Right lobe of liver (tissue), 6 donors: Measurements from ENCODE around the gene PAX3. TPM values are rescaled to one million over a fixed set of nuclear protein-coding genes. Genes with fewer than 3 reads are reported as not detected.

Experiments used
- ATAC-seq, 4 donors: fragments of 200-7000 bp; cut with Tn5 transposase; one replicate each; pipeline ENCODE4 v1.9.1; 2020; ENCODE audit warnings: mild to moderate bottlenecking in 4 of 4, moderate library complexity in 4 of 4
- DNase-seq, 3 donors: peaks; one replicate each; pipeline ENCODE4 v3.0.0-alpha.2; 2020
- H3K27ac ChIP-seq, 3 donors: fragments of 200-600 bp; one replicate each; pipeline ENCODE4 v1.8.0; 2022
- H3K27me3 ChIP-seq, 2 donors: fragments of 200-600 bp; one replicate each; pipeline ENCODE4 v1.8.0; 2022
- H3K36me3 ChIP-seq, 4 donors: fragments of 200-600 bp; sonication (generic) in 1 of 4; one replicate each; pipeline versions ENCODE4 v1.5.1 to v1.8.0; 2017 to 2022; ENCODE audit warnings: control low read depth in 1 of 4
- H3K4me1 ChIP-seq, 4 donors: fragments of 200-600 bp; sonication (generic) in 1 of 4; one replicate each; pipeline versions ENCODE4 v1.5.1 to v1.8.0; 2017 to 2022; ENCODE audit warnings: control low read depth in 1 of 4
- H3K4me3 ChIP-seq, 3 donors: fragments of 200-600 bp; one replicate each; pipeline ENCODE4 v1.8.0; 2022
- H3K9me3 ChIP-seq, 4 donors: fragments of 200-600 bp; sonication (generic) in 1 of 4; one replicate each; pipeline versions ENCODE4 v1.5.1 to v1.8.0; 2017 to 2022; ENCODE audit warnings: control low read depth in 1 of 4
- POLR2A ChIP-seq: fragments of 450-650 bp; IDR thresholded peaks from one replicate; pipeline ENCODE4 v1.6.1; 2017; ENCODE audit warnings: antibody characterized with exemption, mild to moderate bottlenecking
- WGBS: methylation state at CpG from one replicate; pipeline ENCODE4 v1.1.6; 2018; ENCODE audit warnings: low coverage, low lambda C conversion rate; ENCODE audit not compliant: insufficient coverage; ENCODE audit errors: missing lambda C conversion rate; 5-methylcytosine and 5-hydroxymethylcytosine counted together
- intact Hi-C, 2 donors: fragments of 100-400 bp; cut with DNase I; formaldehyde crosslinking; loops; one replicate each; pipeline versions ENCODE4 v1.11.2 to v1.14.1; 2022
- total RNA-seq, 6 experiments: library from RNA; depleted of rRNA in 2 of 6; stranded (reverse); fragments of >200 nt in 2 of 6; fragmentation: NEBNext Ultra II Directional in 3 of 6; extraction: Animal tissue kit (Norgen Biotek cat#: 25700) in 3 of 6; gene quantifications; one replicate each; pipeline versions ENCODE4 v1.1.0 to v1.2.4, GENCODE V29; 2016 to 2023
- TF ChIP-seq, protein P1 (sequence below), 4 donors: fragments of 200-600 bp in 3 of 4; fragments of 450-650 bp in 1 of 4; IDR thresholded peaks; one replicate each; pipeline versions ENCODE4 v1.5.1 to v1.8.0; 2016 to 2022; ENCODE audit warnings: antibody characterized with exemption in 4 of 4, mild to moderate bottlenecking in 2 of 4
- donor health status: DM: no; HTN: yes; CAD: no.
- donor health status: DM: no; HTN: no; CAD: no.
- donor health status: DM: no; HTN: no; CAD: no.
- donor health status: DM: no; HTN: yes; CAD: no.
- donor health status: DM: no; HTN: yes; CAD: no.

The PAX3 gene
- total RNA-seq, 6 experiments from 2014 or later: not detected

DNA sequence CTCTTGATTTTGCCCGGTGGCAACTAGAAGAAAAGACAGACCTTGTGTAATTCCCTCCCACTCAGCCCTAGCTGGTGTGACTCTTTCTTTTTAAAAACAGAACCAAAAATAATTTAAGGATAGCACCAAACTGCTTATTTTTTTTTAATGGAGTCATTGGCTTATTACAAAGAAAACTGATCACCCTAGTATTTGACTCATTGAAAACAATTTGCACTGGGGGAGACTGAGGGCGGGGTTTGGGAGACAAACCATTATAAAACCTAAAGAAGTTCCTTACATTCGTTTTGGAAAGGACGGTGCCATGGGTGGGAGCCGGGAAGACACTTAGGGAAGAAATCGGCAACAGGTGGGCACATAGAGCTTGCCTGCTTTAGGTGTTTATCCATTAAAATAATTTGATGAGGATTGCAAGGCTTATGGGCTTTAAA lies 2.5 kb downstream of the PAX3 start:
- TF ChIP-seq POLR2A: no peak
- TF ChIP-seq, protein P1, sequence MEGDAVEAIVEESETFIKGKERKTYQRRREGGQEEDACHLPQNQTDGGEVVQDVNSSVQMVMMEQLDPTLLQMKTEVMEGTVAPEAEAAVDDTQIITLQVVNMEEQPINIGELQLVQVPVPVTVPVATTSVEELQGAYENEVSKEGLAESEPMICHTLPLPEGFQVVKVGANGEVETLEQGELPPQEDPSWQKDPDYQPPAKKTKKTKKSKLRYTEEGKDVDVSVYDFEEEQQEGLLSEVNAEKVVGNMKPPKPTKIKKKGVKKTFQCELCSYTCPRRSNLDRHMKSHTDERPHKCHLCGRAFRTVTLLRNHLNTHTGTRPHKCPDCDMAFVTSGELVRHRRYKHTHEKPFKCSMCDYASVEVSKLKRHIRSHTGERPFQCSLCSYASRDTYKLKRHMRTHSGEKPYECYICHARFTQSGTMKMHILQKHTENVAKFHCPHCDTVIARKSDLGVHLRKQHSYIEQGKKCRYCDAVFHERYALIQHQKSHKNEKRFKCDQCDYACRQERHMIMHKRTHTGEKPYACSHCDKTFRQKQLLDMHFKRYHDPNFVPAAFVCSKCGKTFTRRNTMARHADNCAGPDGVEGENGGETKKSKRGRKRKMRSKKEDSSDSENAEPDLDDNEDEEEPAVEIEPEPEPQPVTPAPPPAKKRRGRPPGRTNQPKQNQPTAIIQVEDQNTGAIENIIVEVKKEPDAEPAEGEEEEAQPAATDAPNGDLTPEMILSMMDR (IDR thresholded peaks at IDR 0.05): no peak
- H3K9me3 ChIP-seq: no peaks in the 10 kb centered on the region
- no peak overlapping the region for H3K4me3 ChIP-seq
- H3K4me1 ChIP-seq: peaks cover 0 to 29% (median 0%) of the 10 kb centered on the region in 4 donors
- no peak for DNase-seq
- WGBS: 6% methylated on average over 6 of the region's 6 CpGs
- H3K27ac ChIP-seq: no peak overlapping the region
- H3K27me3 ChIP-seq: peaks cover 13 to 57% of the 10 kb centered on the region in 2 donors
- no peaks in the 10 kb centered on the region for H3K36me3 ChIP-seq
- no peak for ATAC-seq
- intact Hi-C loops: no loop called here

DNA sequence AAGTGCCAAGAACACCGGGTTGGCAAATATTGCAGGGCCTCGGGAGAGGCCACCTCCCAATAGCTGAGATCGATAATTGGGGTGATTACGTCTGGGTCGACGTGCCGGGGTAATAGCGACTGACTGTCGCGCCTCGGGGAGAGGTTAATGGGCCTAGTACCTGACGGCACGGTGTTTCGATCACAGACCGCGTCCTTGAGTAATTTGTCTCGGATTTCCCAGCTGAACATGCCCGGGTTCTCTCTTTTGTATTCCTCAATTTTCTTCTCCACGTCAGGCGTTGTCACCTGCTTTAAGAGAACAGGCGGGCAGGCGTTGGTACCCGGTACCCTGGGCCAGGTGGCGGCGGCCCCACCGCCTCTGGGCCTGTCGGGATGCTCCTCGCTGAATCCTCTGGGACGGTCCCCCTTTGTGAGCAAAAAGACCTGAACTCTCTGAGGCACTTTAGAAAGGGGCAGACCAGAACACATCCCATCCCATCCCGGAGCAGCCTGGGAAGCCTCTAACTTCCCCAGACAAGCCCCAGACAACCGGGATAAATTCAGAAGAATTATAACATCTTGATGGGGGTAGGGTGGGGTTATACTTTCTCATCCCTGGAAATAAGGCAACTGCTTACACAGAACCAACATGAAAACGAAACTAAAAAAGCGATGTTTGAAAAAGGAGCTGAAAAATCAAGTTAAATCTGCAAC lies 3.3 kb downstream of the PAX3 start:
- Histone ChIP-seq H3K4me3 (no peak overlapping the region), H3K9me3 (no peaks in the 10 kb centered on the region), H3K27ac (no peak overlapping the region), H3K36me3 (no peaks in the 10 kb centered on the region), H3K27me3 (peaks cover 13 to 56% of the 10 kb centered on the region in 2 donors), H3K4me1 (peaks cover 0 to 29% (median 0%) of the 10 kb centered on the region in 4 donors)
- intact Hi-C loops: no loop called here
- TF ChIP-seq POLR2A: no peak
- TF ChIP-seq, protein P1 (IDR thresholded peaks at IDR 0.05): no peak
- ATAC-seq (no peak), DNase-seq (peak in 1 of 3 donors; percentile 34)
- WGBS: 1% methylated on average over 22 of the region's 33 CpGs

DNA sequence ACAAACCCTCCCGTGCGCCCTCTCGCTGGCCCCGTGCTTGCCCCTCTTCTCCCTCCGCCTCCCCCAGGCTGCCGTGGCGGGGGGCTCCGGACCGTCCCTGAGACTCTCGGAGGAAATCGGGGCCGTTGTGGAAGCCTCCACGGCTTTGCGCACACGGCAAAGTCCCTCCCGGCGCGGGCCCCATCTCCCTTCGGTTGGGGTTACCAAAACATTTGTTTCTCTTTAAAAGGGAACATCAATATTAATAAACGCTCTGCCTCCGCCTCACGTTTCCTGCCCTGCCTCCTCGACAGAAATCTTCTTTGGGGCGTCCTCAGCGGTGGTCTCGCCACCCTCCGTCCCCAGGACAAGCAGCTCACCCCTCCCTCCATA lies 3.8 kb downstream of the PAX3 start:
- no peaks in the 10 kb centered on the region for H3K9me3 ChIP-seq
- WGBS: 2% methylated on average over 17 of the region's 27 CpGs
- peaks cover 0 to 29% (median 0%) of the 10 kb centered on the region in 4 donors for H3K4me1 ChIP-seq
- TF ChIP-seq POLR2A: no peak
- TF ChIP-seq, protein P1 (IDR thresholded peaks at IDR 0.05): no peak
- DNase-seq (peak in 1 of 3 donors; percentile 35), ATAC-seq (no peak)
- intact Hi-C loops: no loop called here
- H3K27ac ChIP-seq: no peak overlapping the region
- no peaks in the 10 kb centered on the region for H3K36me3 ChIP-seq
- H3K4me3 ChIP-seq: no peak overlapping the region
- H3K27me3 ChIP-seq: peaks cover 13 to 56% of the 10 kb centered on the region in 2 donors

DNA sequence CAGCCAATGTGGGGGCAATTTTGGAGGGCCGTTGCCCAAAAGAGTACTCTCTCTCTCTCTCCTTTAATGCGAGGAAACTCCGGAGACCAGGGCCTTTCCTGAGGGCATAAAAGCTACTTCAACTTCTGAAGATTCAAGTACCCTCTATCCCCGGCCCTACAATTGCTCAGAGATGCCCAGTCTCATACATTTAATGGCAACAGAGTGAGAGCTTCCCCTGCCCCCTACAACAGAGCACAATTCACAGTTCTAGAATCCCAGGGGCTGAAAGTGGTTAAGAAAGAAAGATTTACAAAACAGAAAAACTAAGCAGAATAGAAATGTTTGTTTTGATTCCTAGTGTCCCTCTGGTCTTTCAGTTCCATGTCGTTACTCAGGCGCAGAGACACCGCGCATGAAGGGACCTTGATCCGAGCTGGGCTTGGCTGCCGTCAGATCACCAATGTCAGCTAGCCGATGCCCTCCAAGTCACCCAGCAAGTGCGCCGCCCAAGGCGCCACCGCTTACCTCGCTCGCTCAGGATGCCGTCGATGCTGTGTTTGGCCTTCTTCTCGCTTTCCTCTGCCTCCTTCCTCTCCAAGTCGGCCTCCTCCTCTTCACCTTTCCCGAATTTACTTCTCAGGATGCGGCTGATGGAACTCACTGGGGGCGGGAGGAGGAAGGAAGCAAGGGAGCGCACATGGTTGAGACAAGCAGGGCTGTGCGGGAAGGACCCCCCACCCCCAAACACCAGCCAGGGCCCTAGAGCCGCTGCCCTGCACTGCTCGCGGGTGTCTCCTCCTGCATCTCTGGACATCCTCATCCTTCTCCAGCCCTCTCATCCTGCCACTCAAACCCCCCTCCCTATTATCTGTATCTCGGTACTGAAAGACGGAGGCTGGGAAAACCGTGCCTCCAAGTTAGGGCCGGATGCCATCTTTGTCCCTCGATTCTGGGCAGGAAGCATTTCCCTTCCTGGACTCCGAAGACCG lies 4.9 kb downstream of the PAX3 start:
- Histone ChIP-seq H3K36me3 (no peaks in the 10 kb centered on the region), H3K4me3 (no peak overlapping the region), H3K27me3 (peaks cover 17 to 60% of the 10 kb centered on the region in 2 donors), H3K9me3 (no peaks in the 10 kb centered on the region), H3K27ac (no peak overlapping the region), H3K4me1 (peaks cover 0 to 29% (median 0%) of the 10 kb centered on the region in 4 donors)
- intact Hi-C loops: no loop called here
- TF ChIP-seq, protein P1 (IDR thresholded peaks at IDR 0.05): no peak
- TF ChIP-seq POLR2A: no peak
- DNase-seq (no peak), ATAC-seq (no peak)
- WGBS: 3% methylated on average over 28 of the region's 36 CpGs
